ENCODE results near the gene CYP39A1. TPM values are rescaled to one million over a fixed set of nuclear protein-coding genes. Genes with fewer than 3 reads are reported as not detected.

Gene CYP39A1
- total RNA-seq, 6 donors from 2014 or later: 2.6 to 10.3 (median 5.0) TPM

GRCh38 chr6:46689657-46690056, 37.0 kb upstream of the CYP39A1 start:
- H3K4me3 ChIP-seq: no peak overlapping the region
- H3K27me3 ChIP-seq: no peaks in the 10 kb centered on the region
- WGBS, 2 donors: 89 to 95% methylated on average over 3 of the region's 3 CpGs
- no peaks in the 10 kb centered on the region for H3K9me3 ChIP-seq
- H3K4me1 ChIP-seq: no peaks in the 10 kb centered on the region
- ATAC-seq (ENCODE audit: low FRiP score in 2 of 2) (no peak), DNase-seq (no peak)
- TF ChIP-seq POLR2A (IDR thresholded peaks at IDR 0.05): no peak
- TF ChIP-seq EP300 (IDR thresholded peaks at IDR 0.05): no peak
- TF ChIP-seq POLR2AphosphoS5 (IDR thresholded peaks at IDR 0.05): no peak
- TF ChIP-seq CTCF (IDR thresholded peaks at IDR 0.05): no peak
- no peaks in the 10 kb centered on the region for H3K36me3 ChIP-seq
- H3K27ac ChIP-seq: no peak overlapping the region

DNA sequence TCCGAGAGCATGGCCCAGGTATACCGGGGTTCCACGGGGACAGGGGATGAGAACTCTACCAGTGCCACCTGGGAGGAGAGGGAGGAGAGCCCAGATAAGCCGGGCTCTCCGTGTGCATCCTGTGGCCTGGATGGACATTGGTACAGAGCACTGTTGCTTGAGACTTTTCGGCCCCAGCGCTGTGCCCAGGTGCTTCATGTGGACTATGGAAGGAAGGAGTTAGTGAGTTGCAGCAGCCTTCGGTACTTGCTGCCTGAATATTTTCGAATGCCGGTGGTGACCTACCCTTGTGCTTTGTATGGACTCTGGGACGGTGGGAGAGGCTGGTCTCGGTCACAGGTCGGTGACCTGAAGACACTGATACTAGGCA, 36.3 kb upstream of the CYP39A1 start:
- Histone ChIP-seq H3K27me3 (no peaks in the 10 kb centered on the region), H3K36me3 (no peaks in the 10 kb centered on the region), H3K4me1 (no peaks in the 10 kb centered on the region), H3K4me3 (no peak overlapping the region), H3K27ac (no peak overlapping the region), H3K9me3 (no peaks in the 10 kb centered on the region)
- ATAC-seq (ENCODE audit: low FRiP score in 2 of 2): no peak
- 94 to 98% methylated on average over 9 to 13 of the region's 13 CpGs for WGBS, 2 donors
- TF ChIP-seq POLR2AphosphoS5 (IDR thresholded peaks at IDR 0.05) (no peak), CTCF (IDR thresholded peaks at IDR 0.05) (no peak), EP300 (IDR thresholded peaks at IDR 0.05) (no peak), POLR2A (IDR thresholded peaks at IDR 0.05) (no peak)
- no peak for DNase-seq

DNA sequence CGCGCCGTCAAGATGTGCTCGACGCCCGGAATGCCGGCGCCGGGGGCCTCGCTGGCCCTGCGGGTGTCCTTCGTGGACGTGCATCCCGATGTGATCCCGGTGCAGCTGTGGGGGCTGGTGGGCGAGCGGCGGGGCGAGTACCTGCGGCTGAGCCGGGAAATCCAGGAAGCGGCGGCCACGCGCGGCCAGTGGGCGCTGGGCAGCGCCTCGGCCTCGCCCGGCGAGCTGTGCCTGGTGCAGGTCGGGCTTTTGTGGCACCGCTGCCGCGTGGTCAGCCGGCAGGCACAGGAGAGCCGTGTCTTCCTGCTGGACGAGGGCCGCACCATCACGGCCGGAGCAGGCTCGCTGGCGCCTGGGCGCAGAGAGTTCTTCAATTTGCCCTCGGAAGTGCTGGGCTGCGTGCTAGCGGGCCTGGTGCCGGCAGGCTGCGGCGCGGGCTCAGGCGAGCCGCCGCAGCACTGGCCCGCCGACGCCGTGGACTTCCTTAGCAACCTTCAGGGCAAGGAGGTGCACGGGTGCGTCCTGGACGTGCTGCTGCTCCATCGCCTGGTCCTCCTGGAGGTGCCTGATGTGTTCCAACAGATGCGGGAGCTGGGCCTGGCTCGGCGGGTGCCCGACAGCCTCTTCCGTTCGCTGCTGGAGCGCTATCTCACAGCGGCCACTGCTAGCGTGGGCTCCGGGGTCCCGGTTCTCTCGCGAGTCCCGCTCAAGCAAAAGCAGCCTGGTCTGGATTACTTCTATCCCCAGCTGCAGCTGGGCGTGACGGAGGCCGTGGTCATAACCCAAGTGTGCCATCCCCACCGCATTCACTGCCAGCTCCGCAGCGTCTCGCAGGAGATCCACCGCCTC, 35.7 kb upstream of the CYP39A1 start:
- ATAC-seq (ENCODE audit: low FRiP score in 2 of 2): peak; percentile 21 to 43

DNA sequence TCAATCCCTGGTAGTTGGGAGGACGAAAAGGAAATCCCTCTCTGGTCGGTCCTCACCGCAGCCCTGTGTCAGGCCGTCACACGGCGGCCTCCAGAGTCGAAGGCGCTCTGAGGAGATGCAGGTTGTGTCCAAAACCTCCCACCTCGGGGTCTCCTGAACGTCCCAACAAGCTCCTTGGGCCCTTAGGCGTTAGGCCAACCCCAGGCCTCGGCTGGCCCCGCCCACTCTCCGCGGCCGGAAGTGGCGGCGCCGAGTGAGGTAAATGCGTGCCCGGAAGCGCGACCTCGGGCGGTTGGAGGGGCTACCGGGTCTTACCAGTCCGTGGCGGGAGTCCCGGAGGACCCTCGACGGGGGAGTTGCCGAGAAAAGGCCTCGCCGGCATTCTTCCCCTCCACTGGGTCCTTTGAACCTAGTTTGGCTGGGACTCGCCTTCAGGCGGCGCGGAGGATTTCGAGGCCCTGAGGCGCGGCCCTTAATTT, 35.0 kb upstream of the CYP39A1 start, which contains the start of gene TDRD6:
Gene TDRD6 (plus strand): TSS at position 267 of the 479 bp plus-strand sequence. CDS start 244 bp downstream, outside the sequence.
- ATAC-seq (ENCODE audit: low FRiP score in 2 of 2) (no peak), DNase-seq (peak in 1 of 2 donors; percentile 77)
- Histone ChIP-seq H3K9me3 (no peaks in the 10 kb centered on the region), H3K27ac (no peak within 1 kb of the TSS), H3K4me3 (no peak within 1 kb of the TSS), H3K36me3 (no peaks in the 10 kb centered on the region), H3K4me1 (no peaks in the 10 kb centered on the region), H3K27me3 (no peaks in the 10 kb centered on the region)
- TF ChIP-seq POLR2A (IDR thresholded peaks at IDR 0.05) (no peak), POLR2AphosphoS5 (IDR thresholded peaks at IDR 0.05) (no peak), EP300 (IDR thresholded peaks at IDR 0.05) (no peak), CTCF (IDR thresholded peaks at IDR 0.05) (no peak)
- WGBS, 2 donors: 89 to 94% methylated on average over 21 to 41 of the region's 41 CpGs

More for the DNA sequence above, 35.7 kb upstream of the CYP39A1 start:
- Histone ChIP-seq H3K36me3 (no peaks in the 10 kb centered on the region), H3K9me3 (no peaks in the 10 kb centered on the region), H3K4me1 (no peaks in the 10 kb centered on the region), H3K27me3 (no peaks in the 10 kb centered on the region), H3K27ac (no peak overlapping the region), H3K4me3 (no peak overlapping the region)
- peak in 1 of 2 donors; percentile 82 for DNase-seq
- TF ChIP-seq POLR2A (IDR thresholded peaks at IDR 0.05) (no peak), POLR2AphosphoS5 (IDR thresholded peaks at IDR 0.05) (no peak), CTCF (IDR thresholded peaks at IDR 0.05) (no peak), EP300 (IDR thresholded peaks at IDR 0.05) (no peak)
- 98% methylated on average over 56 of the region's 85 CpGs; no CpG with 5 or more reads in 1 of the 2 donors for WGBS, 2 donors
